Measurements from ENCODE around the gene KRTAP12-1.
A peak's percentile ranks its signal among the peaks of the same experiment; 100 is the strongest.
"Not testable (repeated sequence)": the region's sequence is repeated elsewhere in the genome, so short reads cannot be mapped to it uniquely, and the experiment has no call there.

Gene KRTAP12-1

DNA sequence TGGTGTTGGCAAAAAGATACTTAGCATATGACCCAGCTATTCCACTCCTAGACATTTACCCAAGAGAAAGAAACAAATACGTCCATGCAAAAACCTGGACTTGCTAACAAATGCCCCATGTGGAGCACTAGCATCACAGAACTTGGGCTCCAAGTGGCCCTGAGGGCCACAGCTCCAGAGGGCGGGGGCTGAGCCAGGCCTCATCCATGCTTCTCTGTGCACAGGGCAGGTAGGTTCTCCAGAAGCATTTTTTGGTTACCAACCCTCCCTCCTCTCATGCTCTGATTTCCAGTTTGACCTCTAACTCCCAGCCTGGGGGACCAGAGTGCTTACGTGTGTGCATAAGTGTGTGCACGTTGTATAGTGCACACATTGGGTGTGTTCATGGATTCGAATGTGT is 17.3 kb downstream of the KRTAP12-1 start:
- DNase-seq, result no peak

GRCh38 chr21:44661567-44661966 is 20.4 kb downstream of the KRTAP12-1 start:
- DNase-seq, result not testable (repeated sequence)

DNA sequence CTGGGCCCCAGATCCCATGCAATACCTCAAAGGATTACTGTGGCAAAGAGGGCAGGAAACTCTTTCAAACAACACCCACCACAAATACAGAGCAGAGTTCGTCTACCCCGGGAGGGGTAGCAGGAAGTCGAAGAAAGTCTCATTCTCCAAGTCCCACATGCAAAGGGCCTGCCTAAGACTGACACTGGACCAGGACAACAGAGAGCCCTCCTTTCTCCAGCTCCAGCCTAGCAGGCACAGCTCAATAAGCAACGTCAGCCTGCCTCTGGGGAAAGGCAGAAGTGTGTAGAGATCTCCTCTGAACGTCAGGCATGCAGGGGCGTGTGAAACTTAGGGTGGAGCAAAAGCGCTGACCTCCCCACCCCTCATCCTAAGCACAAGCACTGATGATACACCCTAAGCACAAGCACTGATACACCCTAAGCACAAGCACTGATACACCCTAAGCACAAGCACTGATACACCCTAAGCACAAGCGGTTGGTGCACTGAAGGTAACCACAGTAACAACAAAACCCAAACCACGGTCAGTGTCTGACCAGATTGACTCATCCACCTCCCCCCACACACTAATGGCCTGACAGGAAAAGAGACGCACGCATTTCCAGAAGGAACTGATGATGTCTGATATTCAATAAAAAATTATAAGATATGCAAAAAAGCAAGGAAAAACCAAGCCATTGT is 22.9 kb downstream of the KRTAP12-1 start:
- peak; percentile 8 for DNase-seq

DNA sequence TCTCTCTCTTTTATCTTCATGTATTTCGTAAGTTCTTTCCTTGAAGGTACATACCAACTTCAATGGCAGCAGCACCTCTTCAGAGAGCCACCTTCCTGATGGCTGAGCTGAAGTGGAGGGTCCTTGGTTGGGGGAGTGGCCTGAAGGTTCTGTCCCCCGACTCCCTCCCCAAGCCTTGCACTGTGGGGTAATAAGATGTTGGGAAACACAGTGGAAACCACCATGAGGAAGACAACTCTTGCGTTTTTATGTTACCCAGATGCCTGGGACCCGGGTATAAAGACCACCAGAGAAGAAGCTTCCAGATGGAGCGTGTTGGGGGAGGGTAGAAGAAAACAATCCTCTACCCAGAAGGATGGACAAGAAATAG is 23.4 kb downstream of the KRTAP12-1 start:
- no peak for DNase-seq

DNA sequence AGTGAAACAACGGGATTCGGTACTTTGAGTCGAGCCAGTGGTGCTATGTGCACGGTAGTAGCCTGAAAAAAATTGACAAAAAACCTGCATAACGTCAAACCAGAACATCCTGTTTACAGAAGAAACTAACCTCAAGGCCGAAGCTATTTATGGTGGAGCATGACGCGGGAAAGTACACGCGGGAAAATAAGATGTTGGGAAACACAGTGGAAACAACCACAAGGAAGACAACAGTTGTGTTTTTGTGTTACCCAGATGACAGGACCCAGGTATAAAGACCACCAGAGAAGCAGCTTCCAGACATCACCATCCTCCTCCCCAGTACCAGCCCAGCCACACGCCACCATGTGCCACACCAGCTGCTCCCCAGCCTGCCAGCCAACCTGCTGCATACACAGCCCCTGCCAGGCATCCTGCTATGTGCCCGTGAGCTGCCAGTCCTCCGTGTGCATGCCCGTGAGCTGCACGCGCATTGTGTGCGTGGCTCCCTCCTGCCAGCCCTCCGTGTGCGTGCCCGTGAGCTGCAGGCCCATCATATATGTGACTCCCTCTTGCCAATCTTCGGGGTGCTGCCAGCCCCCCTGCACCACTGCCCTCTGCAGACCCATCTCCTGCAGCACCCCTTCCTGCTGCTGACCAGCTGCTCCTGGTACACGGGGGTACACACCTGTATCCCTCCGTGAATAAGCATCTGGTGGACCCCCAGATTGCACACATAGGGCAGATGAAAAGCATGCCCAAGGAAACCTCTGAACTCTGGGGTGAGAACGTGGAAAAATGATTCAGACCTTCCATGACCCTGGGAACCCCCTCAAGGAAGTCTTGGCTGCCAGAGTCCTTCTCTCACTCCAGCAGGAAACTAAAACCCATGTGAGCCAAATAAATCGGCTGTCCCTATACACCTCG is 24.1 kb downstream of the KRTAP12-1 start, which contains the start of gene KRTAP12-3:
Gene KRTAP12-3, plus strand, starts transcription at position 298 of the 906 bp plus-strand sequence. Its CDS starts 48 bp downstream, at position 346.
- peak; percentile 51 for DNase-seq

- DNase-seq, result no peak
These were observed 25.1 kb downstream of the KRTAP12-1 start for GRCh38 chr21:44656868-44657267.

- no peak for DNase-seq
These were observed 27.3 kb downstream of the KRTAP12-1 start, which contains the start of gene KRTAP12-4 for GRCh38 chr21:44654576-44655175. TSS of gene KRTAP12-4 (minus strand) at chr21:44654659. CDS start at chr21:44654614, 45 bp downstream.

DNA sequence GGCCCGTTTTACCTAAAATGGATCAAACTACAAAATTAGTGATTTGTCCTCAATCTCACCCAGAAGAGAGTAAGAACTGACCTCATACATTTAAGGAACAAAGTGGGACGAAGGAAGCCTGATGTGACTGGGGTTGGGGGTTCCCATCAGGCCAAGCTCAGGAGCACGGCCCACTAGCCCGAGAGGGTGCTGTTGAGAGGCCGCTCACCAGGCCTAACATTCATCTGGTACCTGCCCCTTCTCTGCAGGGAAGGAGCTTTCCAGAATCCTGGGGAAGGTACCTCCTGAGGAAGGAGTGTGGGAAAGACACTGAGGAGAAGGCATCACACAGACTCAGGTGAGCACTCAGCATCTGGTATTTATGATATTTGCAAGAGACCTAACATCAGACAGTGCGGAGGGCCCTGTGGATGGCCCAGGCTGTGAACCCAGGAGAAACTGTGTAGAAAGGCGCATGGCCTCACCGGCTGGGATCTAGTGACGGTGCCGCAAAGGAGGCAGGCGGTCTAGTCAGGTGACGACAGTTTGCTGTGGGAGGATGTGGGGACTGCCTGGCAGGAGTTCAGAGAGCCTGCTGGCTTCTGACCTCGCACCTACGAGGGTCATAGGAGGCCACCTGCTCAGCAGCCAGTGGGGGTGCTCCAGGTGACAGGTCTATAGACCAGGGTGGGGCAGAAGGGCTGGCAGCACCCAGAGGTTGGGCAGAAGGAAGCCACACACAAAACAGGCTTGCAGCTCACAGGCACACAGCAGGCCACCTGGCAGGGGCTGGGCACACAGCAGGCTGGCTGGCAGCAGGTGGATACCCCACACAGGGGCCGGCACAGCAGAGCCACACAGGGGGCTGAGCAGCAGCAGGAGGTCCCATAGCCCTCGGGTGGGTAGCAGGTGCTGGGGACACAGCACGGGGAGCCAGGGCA is 28.0 kb downstream of the KRTAP12-1 start:
- DNase-seq, result peak; percentile 15

- no peak for DNase-seq
These were observed 28.8 kb downstream of the KRTAP12-1 start for GRCh38 chr21:44653123-44653522.

- DNase-seq, result no peak
These were observed 30.8 kb downstream of the KRTAP12-1 start for GRCh38 chr21:44650973-44651675.

- no peak for DNase-seq
These were observed 31.5 kb downstream of the KRTAP12-1 start for GRCh38 chr21:44650265-44650972.

GRCh38 chr21:44649521-44650100 is 32.4 kb downstream of the KRTAP12-1 start:
- DNase-seq, result no peak

GRCh38 chr21:44648557-44649311 is 33.2 kb downstream of the KRTAP12-1 start:
- DNase-seq, result no peak

- no peak for DNase-seq
These were observed 34.8 kb downstream of the KRTAP12-1 start for GRCh38 chr21:44647222-44647552.

- not testable (repeated sequence) for DNase-seq
These were observed 35.4 kb downstream of the KRTAP12-1 start, which contains the start of gene KRTAP10-11 for GRCh38 chr21:44646366-44647221. TSS of gene KRTAP10-11 (plus strand) at chr21:44646414. CDS start at chr21:44646459, 45 bp downstream.

GRCh38 chr21:44644878-44645277 is 37.1 kb downstream of the KRTAP12-1 start:
- DNase-seq, result no peak

DNA sequence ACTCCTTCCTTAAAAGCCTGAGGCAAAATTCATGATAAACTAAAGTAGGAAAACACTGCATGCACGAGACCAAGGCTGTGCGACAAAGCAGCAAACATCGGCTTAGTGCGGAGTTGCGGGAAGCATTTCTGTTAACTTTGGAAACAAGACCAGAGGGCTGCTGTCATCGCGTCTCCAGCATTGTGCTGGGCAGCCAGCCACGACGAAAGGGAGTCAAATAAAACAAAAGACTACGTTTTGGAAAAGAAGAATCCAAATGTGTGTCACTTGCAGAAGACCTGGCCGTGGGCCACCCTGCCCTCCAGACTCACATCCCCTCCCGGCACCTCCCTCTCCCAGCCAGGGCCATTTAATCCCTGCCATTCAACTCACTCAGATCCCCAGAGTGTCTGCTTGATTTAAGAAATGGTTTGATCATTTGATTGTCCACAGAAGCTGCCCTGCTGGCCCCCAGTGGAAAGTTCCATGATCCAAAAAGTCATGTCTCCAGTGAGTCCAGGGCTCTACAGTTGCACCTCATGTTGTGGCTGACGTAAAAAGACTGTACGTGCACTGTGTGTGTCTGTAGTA is 38.1 kb downstream of the KRTAP12-1 start:
- DNase-seq, result no peak

DNA sequence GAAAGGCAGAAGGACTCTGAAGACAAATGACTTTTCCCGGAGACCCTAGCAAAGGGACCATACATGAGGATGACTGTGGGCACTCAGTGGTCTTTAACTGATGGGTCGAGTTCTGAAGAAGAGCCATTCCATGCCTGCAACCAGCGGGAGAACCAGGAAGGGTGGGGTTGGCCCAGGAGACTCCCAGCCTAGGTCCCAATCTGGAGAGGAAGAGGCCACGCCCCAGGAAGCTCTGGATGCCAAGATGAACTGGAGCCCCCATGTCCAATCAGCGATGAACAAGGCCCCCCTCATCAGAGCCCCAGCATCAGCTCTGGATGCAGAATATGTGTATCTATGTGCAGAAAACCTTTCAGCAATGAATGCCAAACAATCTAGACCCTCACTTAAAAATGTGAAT is 41.2 kb downstream of the KRTAP12-1 start:
- no peak for DNase-seq

- no peak for DNase-seq
These were observed 42.7 kb downstream of the KRTAP12-1 start for GRCh38 chr21:44639331-44639655.

Measured in activated CD4-positive, alpha-beta T cell treated with anti-CD3 and anti-CD28 coated beads, Interleukin-2, Interleukin-6, amounts not matched to agents 100 ng/mL and 50 ng/mL, durations not matched to agents 16 hours and 8 hours (primary cell).